Testis (tissue), 2 donors: Measurements from ENCODE around the gene PRR5L.

ENCODE experiments used
- POLR2A ChIP-seq: fragments of 450-650 bp; IDR thresholded peaks from one replicate; pipeline ENCODE4 v1.6.1; 2017; ENCODE audit warnings: antibody characterized with exemption, mild to moderate bottlenecking, moderate library complexity
- TF ChIP-seq, protein P1 (sequence below), 3 experiments: fragments of 450-650 bp in 2 of 3; fragments of 200-600 bp in 1 of 3; sonication (generic) in 1 of 3; IDR thresholded peaks; one replicate each; pipeline ENCODE4 v1.5.1; 2016 to 2019; ENCODE audit warnings: antibody characterized with exemption in 3 of 3, mild to moderate bottlenecking in 2 of 3, moderate library complexity in 1 of 3

DNA sequence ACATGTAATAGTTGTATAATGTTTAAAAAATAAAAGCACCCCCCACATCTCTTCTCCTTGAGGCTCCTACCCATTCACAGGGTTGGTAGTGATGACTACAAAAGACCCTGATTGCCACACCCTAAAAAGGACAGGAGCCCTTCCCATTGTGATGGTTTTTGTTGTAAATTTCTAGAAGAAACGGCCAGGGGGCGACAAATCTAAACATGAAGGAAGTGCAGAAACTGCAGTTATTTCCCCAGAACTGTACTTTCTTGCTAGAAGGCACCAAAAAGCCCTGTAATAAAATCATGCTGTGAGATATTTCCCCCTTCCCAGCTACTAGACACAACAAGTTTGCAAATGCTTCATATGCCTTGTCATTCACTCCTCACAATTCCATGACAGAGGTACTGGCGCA is 10.8 kb downstream of the PRR5L start:
- TF ChIP-seq POLR2A: no peak
- TF ChIP-seq, protein P1, sequence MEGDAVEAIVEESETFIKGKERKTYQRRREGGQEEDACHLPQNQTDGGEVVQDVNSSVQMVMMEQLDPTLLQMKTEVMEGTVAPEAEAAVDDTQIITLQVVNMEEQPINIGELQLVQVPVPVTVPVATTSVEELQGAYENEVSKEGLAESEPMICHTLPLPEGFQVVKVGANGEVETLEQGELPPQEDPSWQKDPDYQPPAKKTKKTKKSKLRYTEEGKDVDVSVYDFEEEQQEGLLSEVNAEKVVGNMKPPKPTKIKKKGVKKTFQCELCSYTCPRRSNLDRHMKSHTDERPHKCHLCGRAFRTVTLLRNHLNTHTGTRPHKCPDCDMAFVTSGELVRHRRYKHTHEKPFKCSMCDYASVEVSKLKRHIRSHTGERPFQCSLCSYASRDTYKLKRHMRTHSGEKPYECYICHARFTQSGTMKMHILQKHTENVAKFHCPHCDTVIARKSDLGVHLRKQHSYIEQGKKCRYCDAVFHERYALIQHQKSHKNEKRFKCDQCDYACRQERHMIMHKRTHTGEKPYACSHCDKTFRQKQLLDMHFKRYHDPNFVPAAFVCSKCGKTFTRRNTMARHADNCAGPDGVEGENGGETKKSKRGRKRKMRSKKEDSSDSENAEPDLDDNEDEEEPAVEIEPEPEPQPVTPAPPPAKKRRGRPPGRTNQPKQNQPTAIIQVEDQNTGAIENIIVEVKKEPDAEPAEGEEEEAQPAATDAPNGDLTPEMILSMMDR (IDR thresholded peaks at IDR 0.05): peak in 1 of 3 experiments; percentile 44
